Prostate gland (tissue), 2 donors: Measurements from ENCODE around the gene SPRED1.

Source experiments
- POLR2A ChIP-seq: fragments of 450-650 bp; IDR thresholded peaks from one replicate; pipeline ENCODE4 v1.6.1; 2016; ENCODE audit warnings: antibody characterized with exemption, mild to moderate bottlenecking
- TF ChIP-seq, protein P1 (sequence below), 4 experiments: fragments of 200-600 bp in 2 of 4; fragments of 450-650 bp in 2 of 4; sonication (generic) in 2 of 4; IDR thresholded peaks; 1 replicate in 3 of 4; 2 replicates in 1 of 4; pipeline ENCODE4 v1.5.1; 2016 to 2019; ENCODE audit warnings: antibody characterized with exemption in 4 of 4, mild to moderate bottlenecking in 2 of 4, moderate library complexity in 2 of 4

DNA sequence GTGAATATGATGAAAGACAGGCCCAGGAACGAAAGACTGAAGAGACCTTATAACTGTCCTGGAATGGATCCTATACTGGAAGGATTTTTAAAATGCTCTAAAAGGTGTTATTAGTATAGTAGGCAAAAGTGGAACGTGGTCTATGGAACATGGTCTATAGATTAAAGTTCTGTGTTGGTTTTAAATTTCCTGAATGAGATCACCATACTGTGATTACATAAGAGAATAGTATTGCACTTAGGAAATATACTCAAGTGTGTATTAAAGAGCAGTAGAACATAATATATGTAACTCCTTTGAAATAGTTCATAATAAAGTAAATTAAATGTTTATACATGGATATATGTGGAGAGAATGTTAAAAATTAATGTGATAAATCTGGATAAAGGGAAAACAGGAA, 68.2 kb downstream of the SPRED1 start:
- TF ChIP-seq, protein P1, sequence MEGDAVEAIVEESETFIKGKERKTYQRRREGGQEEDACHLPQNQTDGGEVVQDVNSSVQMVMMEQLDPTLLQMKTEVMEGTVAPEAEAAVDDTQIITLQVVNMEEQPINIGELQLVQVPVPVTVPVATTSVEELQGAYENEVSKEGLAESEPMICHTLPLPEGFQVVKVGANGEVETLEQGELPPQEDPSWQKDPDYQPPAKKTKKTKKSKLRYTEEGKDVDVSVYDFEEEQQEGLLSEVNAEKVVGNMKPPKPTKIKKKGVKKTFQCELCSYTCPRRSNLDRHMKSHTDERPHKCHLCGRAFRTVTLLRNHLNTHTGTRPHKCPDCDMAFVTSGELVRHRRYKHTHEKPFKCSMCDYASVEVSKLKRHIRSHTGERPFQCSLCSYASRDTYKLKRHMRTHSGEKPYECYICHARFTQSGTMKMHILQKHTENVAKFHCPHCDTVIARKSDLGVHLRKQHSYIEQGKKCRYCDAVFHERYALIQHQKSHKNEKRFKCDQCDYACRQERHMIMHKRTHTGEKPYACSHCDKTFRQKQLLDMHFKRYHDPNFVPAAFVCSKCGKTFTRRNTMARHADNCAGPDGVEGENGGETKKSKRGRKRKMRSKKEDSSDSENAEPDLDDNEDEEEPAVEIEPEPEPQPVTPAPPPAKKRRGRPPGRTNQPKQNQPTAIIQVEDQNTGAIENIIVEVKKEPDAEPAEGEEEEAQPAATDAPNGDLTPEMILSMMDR (IDR thresholded peaks at IDR 0.05) = no peak
- TF ChIP-seq POLR2A = no peak
